Measurements from ENCODE around the gene KRT74. TPM values are rescaled to one million over a fixed set of nuclear protein-coding genes. Genes with fewer than 3 reads are reported as not detected.

KRT74 gene
- total RNA-seq, 2 experiments from 2014 or later: not detected

- no peaks in the 10 kb centered on the region for H3K79me2 ChIP-seq (ENCODE audit: insufficient read depth, low read depth, low read length)
- POLR2A ChIA-PET: interaction anchor here (0.6 to 0.9 kb wide), 3 partner anchors 8 to 253 kb away, joined by 4 to 5 read pairs (median 4); no protein-coding TSS in a partner anchor
- H4K20me1 ChIP-seq (ENCODE audit: insufficient read depth, low read length): no peaks in the 10 kb centered on the region
- H2AFZ ChIP-seq (ENCODE audit: low read length): no peak overlapping the region
- no peaks in the 10 kb centered on the region for H3K9me2 ChIP-seq (ENCODE audit: insufficient read depth, low read length)
- intact Hi-C loops (cut with micrococcal nuclease; ENCODE audit: unreplicated experiment): no loop called here
- no peaks in the 10 kb centered on the region for H3K9me3 ChIP-seq (ENCODE audit: low read length)
- CTCF ChIA-PET (ENCODE audit: unreplicated experiment): no interaction called here
- no peak overlapping the region for H3K4me3 ChIP-seq (ENCODE audit: low read depth, low read length, poor library complexity, severe bottlenecking)
- no peak for TF ChIP-seq EZH2phosphoT487 (IDR thresholded peaks at IDR 0.05; ENCODE audit: borderline replicate concordance, low read depth, low read length)
- no peak for TF ChIP-seq CTCF (conservative IDR thresholded peaks at IDR 0.05; ENCODE audit: low read length)
- no peaks in the 10 kb centered on the region for H3K4me1 ChIP-seq (ENCODE audit: insufficient read depth, low read length, poor library complexity, severe bottlenecking)
- H3K4me2 ChIP-seq (ENCODE audit: low read length): no peak overlapping the region
- BruUV-seq (replicated peaks): no TSS peak
- H3K36me3 ChIP-seq (ENCODE audit: insufficient read depth, low read length): no peaks in the 10 kb centered on the region
- no peak overlapping the region for H3K27ac ChIP-seq (ENCODE audit: low read depth, low read length, poor library complexity, severe bottlenecking)
- no peak for DNase-seq (ENCODE audit: low spot score)
These were observed 4.8 kb upstream of the KRT74 start for GRCh38 chr12:52578469-52578868.

GRCh38 chr12:52577316-52577715 is 3.7 kb upstream of the KRT74 start:
- CTCF ChIA-PET (ENCODE audit: unreplicated experiment): no interaction called here

More at GRCh38 chr12:52577316-52577715, 3.7 kb upstream of the KRT74 start:
- H3K9me2 ChIP-seq (ENCODE audit: insufficient read depth, low read length): no peaks in the 10 kb centered on the region
- no peaks in the 10 kb centered on the region for H3K36me3 ChIP-seq (ENCODE audit: insufficient read depth, low read length)
- H4K20me1 ChIP-seq (ENCODE audit: insufficient read depth, low read length): no peaks in the 10 kb centered on the region
- no peaks in the 10 kb centered on the region for H3K4me1 ChIP-seq (ENCODE audit: insufficient read depth, low read length, poor library complexity, severe bottlenecking)
- H3K4me2 ChIP-seq (ENCODE audit: low read length): no peak overlapping the region
- BruUV-seq (replicated peaks): no TSS peak
- no peak overlapping the region for H3K4me3 ChIP-seq (ENCODE audit: low read depth, low read length, poor library complexity, severe bottlenecking)
- no peak for TF ChIP-seq EZH2phosphoT487 (IDR thresholded peaks at IDR 0.05; ENCODE audit: borderline replicate concordance, low read depth, low read length)
- TF ChIP-seq CTCF (conservative IDR thresholded peaks at IDR 0.05; ENCODE audit: low read length): no peak
- H2AFZ ChIP-seq (ENCODE audit: low read length): no peak overlapping the region
- no peaks in the 10 kb centered on the region for H3K9me3 ChIP-seq (ENCODE audit: low read length)
- intact Hi-C loops (cut with micrococcal nuclease; ENCODE audit: unreplicated experiment): no loop called here
- no peak for DNase-seq (ENCODE audit: low spot score)
- POLR2A ChIA-PET: interaction anchor here (0.7 kb wide), 1 partner anchor 133 kb away, joined by 5 read pairs; no protein-coding TSS in a partner anchor
- no peaks in the 10 kb centered on the region for H3K79me2 ChIP-seq (ENCODE audit: insufficient read depth, low read depth, low read length)
- no peak overlapping the region for H3K27ac ChIP-seq (ENCODE audit: low read depth, low read length, poor library complexity, severe bottlenecking)
